Measurements from ENCODE around the gene RANBP3.

- no peak for TF ChIP-seq TEAD4 (IDR thresholded peaks at IDR 0.05; ENCODE audit: borderline replicate concordance, insufficient read depth)
- TF ChIP-seq, protein P1, sequence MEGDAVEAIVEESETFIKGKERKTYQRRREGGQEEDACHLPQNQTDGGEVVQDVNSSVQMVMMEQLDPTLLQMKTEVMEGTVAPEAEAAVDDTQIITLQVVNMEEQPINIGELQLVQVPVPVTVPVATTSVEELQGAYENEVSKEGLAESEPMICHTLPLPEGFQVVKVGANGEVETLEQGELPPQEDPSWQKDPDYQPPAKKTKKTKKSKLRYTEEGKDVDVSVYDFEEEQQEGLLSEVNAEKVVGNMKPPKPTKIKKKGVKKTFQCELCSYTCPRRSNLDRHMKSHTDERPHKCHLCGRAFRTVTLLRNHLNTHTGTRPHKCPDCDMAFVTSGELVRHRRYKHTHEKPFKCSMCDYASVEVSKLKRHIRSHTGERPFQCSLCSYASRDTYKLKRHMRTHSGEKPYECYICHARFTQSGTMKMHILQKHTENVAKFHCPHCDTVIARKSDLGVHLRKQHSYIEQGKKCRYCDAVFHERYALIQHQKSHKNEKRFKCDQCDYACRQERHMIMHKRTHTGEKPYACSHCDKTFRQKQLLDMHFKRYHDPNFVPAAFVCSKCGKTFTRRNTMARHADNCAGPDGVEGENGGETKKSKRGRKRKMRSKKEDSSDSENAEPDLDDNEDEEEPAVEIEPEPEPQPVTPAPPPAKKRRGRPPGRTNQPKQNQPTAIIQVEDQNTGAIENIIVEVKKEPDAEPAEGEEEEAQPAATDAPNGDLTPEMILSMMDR (IDR thresholded peaks at IDR 0.05), result no peak
- no peak for TF ChIP-seq CHD2 (IDR thresholded peaks at IDR 0.05; ENCODE audit: low read length, partially characterized antibody)
- TF ChIP-seq, protein P2, sequence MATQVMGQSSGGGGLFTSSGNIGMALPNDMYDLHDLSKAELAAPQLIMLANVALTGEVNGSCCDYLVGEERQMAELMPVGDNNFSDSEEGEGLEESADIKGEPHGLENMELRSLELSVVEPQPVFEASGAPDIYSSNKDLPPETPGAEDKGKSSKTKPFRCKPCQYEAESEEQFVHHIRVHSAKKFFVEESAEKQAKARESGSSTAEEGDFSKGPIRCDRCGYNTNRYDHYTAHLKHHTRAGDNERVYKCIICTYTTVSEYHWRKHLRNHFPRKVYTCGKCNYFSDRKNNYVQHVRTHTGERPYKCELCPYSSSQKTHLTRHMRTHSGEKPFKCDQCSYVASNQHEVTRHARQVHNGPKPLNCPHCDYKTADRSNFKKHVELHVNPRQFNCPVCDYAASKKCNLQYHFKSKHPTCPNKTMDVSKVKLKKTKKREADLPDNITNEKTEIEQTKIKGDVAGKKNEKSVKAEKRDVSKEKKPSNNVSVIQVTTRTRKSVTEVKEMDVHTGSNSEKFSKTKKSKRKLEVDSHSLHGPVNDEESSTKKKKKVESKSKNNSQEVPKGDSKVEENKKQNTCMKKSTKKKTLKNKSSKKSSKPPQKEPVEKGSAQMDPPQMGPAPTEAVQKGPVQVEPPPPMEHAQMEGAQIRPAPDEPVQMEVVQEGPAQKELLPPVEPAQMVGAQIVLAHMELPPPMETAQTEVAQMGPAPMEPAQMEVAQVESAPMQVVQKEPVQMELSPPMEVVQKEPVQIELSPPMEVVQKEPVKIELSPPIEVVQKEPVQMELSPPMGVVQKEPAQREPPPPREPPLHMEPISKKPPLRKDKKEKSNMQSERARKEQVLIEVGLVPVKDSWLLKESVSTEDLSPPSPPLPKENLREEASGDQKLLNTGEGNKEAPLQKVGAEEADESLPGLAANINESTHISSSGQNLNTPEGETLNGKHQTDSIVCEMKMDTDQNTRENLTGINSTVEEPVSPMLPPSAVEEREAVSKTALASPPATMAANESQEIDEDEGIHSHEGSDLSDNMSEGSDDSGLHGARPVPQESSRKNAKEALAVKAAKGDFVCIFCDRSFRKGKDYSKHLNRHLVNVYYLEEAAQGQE (IDR thresholded peaks at IDR 0.05; ENCODE audit: low read depth, low read length), result no peak
- no peak for TF ChIP-seq RAD21 (IDR thresholded peaks at IDR 0.05; ENCODE audit: low read length)
- no peak for TF ChIP-seq JUND (IDR thresholded peaks at IDR 0.05)
- TF ChIP-seq MEF2A (IDR thresholded peaks at IDR 0.05; ENCODE audit: borderline replicate concordance, low read depth), result no peak
- TF ChIP-seq EP300 (IDR thresholded peaks at IDR 0.05; ENCODE audit: borderline replicate concordance in 1 of 2, low read depth in 1 of 2, low read length in 1 of 2), result no peak
- TF ChIP-seq MXI1 (IDR thresholded peaks at IDR 0.05; ENCODE audit: low read depth, low read length), result no peak
- no peak for TF ChIP-seq EZH2phosphoT487 (IDR thresholded peaks at IDR 0.05; ENCODE audit: borderline replicate concordance, low read depth)
- TF ChIP-seq ELF1 (IDR thresholded peaks at IDR 0.05), result no peak
Observed at GRCh38 chr19:5953030-5953589, 24.8 kb downstream of the RANBP3 start.
